GM23338 (cell line): Measurements from ENCODE around the gene FOXI2.

Source experiments
- TF ChIP-seq, protein P1 (sequence below): IDR thresholded peaks from one replicate; pipeline ENCODE4 v1.6.1; 2018; ENCODE audit warnings: antibody characterized with exemption; ENCODE audit not compliant: unreplicated experiment
- TF ChIP-seq, protein P2 (sequence below), 2 experiments: fragments of 200-600 bp in 1 of 2; sonication (generic) in 1 of 2; conservative IDR thresholded peaks; 2 replicates each; pipeline versions ENCODE4 v1.5.1 to v1.6.1; 2016 to 2017; ENCODE audit warnings: antibody characterized with exemption in 2 of 2, low read depth in 2 of 2, mild to moderate bottlenecking in 2 of 2, moderate library complexity in 1 of 2

GRCh38 chr10:127734753-127735152 lies 2.2 kb upstream of the FOXI2 start:
- TF ChIP-seq, protein P1, sequence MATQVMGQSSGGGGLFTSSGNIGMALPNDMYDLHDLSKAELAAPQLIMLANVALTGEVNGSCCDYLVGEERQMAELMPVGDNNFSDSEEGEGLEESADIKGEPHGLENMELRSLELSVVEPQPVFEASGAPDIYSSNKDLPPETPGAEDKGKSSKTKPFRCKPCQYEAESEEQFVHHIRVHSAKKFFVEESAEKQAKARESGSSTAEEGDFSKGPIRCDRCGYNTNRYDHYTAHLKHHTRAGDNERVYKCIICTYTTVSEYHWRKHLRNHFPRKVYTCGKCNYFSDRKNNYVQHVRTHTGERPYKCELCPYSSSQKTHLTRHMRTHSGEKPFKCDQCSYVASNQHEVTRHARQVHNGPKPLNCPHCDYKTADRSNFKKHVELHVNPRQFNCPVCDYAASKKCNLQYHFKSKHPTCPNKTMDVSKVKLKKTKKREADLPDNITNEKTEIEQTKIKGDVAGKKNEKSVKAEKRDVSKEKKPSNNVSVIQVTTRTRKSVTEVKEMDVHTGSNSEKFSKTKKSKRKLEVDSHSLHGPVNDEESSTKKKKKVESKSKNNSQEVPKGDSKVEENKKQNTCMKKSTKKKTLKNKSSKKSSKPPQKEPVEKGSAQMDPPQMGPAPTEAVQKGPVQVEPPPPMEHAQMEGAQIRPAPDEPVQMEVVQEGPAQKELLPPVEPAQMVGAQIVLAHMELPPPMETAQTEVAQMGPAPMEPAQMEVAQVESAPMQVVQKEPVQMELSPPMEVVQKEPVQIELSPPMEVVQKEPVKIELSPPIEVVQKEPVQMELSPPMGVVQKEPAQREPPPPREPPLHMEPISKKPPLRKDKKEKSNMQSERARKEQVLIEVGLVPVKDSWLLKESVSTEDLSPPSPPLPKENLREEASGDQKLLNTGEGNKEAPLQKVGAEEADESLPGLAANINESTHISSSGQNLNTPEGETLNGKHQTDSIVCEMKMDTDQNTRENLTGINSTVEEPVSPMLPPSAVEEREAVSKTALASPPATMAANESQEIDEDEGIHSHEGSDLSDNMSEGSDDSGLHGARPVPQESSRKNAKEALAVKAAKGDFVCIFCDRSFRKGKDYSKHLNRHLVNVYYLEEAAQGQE: no peak
- TF ChIP-seq, protein P2, sequence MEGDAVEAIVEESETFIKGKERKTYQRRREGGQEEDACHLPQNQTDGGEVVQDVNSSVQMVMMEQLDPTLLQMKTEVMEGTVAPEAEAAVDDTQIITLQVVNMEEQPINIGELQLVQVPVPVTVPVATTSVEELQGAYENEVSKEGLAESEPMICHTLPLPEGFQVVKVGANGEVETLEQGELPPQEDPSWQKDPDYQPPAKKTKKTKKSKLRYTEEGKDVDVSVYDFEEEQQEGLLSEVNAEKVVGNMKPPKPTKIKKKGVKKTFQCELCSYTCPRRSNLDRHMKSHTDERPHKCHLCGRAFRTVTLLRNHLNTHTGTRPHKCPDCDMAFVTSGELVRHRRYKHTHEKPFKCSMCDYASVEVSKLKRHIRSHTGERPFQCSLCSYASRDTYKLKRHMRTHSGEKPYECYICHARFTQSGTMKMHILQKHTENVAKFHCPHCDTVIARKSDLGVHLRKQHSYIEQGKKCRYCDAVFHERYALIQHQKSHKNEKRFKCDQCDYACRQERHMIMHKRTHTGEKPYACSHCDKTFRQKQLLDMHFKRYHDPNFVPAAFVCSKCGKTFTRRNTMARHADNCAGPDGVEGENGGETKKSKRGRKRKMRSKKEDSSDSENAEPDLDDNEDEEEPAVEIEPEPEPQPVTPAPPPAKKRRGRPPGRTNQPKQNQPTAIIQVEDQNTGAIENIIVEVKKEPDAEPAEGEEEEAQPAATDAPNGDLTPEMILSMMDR (conservative IDR thresholded peaks at IDR 0.05; ENCODE audit: low read depth in 2 of 2): no peak
